ENCODE data around the gene LTBP4. TPM values are rescaled to one million over a fixed set of nuclear protein-coding genes. Genes with fewer than 3 reads are reported as not detected.
"Not testable (repeated sequence)": the region's sequence is repeated elsewhere in the genome, so short reads cannot be mapped to it uniquely, and the experiment has no call there.

Gene LTBP4
- total and polyA plus RNA-seq, 2 donors (not counting 1 experiment from before 2014, with no cell fraction given) = 81.2 to 105 TPM

DNA sequence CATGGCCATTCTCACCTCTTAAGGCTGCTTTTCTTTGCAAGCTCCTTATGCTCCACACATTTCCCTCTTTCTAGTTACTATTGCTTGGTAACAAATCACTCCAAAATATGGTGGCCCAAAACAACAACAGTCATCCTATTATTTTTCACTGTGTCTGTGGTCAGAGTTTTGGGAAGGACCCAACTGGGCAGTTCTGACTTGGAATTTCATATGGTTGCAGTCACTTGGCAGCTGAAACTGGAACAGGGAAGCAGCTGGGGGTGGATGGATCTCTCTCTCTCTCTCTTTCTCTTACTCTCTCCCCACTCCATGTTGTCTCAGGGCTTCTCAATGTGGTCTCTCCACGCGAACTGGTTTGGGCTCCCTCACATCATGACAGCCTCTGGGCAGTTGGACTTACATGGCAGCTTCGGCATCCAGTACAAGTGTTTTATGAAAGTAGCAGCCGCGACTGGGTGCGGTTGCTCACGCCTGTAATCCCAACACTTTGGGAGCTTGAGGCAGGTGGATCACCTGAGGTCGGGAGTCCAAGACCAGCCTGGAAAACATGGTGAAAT is 49.7 kb downstream of the LTBP4 start:
- no peak for TF ChIP-seq CTCF (IDR thresholded peaks at IDR 0.05)
- no peak for TF ChIP-seq EZH2 (IDR thresholded peaks at IDR 0.05; ENCODE audit: borderline replicate concordance, insufficient read depth, low read depth, low read length, poor library complexity, severe bottlenecking)
- POLR2A ChIA-PET = no interaction called here
- Mint-ChIP-seq H3K27me3 (peaks cover 10% of the 10 kb centered on the region), H3K4me1 (no peaks in the 10 kb centered on the region), H3K4me3 (no peak overlapping the region), H3K9me3 (ENCODE audit: insufficient read depth) (no peaks in the 10 kb centered on the region), H3K27ac (no peak overlapping the region)
- Histone ChIP-seq H4K20me1 (ENCODE audit: control insufficient read depth, insufficient read depth, low read length, poor library complexity, severe bottlenecking) (no peaks in the 10 kb centered on the region), H3K9ac (ENCODE audit: low read length) (no peak overlapping the region), H3K9me3 (ENCODE audit: control extremely low read depth in 1 of 3, control insufficient read depth in 2 of 3, insufficient read depth in 1 of 3, low read length in 2 of 3) (no peaks in the 10 kb centered on the region), H2AFZ (ENCODE audit: insufficient read depth, low read depth, low read length, poor library complexity, severe bottlenecking) (no peak overlapping the region), H3K4me3 (ENCODE audit: control extremely low read depth in 1 of 5, extremely low read depth in 1 of 5, insufficient read depth in 1 of 5, low read depth in 2 of 5, low read length in 4 of 5) (no peak overlapping the region), H3K36me3 (replicated peaks in 1 of 2; ENCODE audit: control extremely low read depth in 1 of 2, control insufficient read depth in 1 of 2, extremely low read depth in 1 of 2, insufficient read depth in 2 of 2, low read length in 1 of 2) (no peaks in the 10 kb centered on the region), H3K27ac (ENCODE audit: low read length in 2 of 2) (no peak overlapping the region), H3K79me2 (ENCODE audit: control insufficient read depth, insufficient read depth, low read length) (no peaks in the 10 kb centered on the region), H3K27me3 (replicated peaks in 1 of 4; ENCODE audit: control extremely low read depth in 1 of 4, control insufficient read depth in 3 of 4, insufficient read depth in 4 of 4, low read length in 3 of 4) (peaks cover 0 to 7% (median 0%) of the 10 kb centered on the region in 4 experiments), H3K4me1 (ENCODE audit: control insufficient read depth in 2 of 2, insufficient read depth in 2 of 2, low read length in 2 of 2) (no peaks in the 10 kb centered on the region), H3K4me2 (replicated peaks; ENCODE audit: low read depth, low read length, poor library complexity, severe bottlenecking) (no peak overlapping the region)
- CTCF ChIA-PET = no interaction called here
- intact Hi-C loops (cut with micrococcal nuclease) = no loop called here
- WGBS (ENCODE audit: insufficient coverage) = 91% methylated on average over 8 of the region's 8 CpGs
- ATAC-seq (ENCODE audit: low read depth) (no peak), DNase-seq (no peak)

GRCh38 chr19:40652303-40652702 is 51.1 kb downstream of the LTBP4 start:
- H3K9ac ChIP-seq (ENCODE audit: low read length); H3K36me3 ChIP-seq (replicated peaks in 1 of 2; ENCODE audit: control extremely low read depth in 1 of 2, control insufficient read depth in 1 of 2, extremely low read depth in 1 of 2, insufficient read depth in 2 of 2, low read length in 1 of 2); H3K79me2 ChIP-seq (ENCODE audit: control insufficient read depth, insufficient read depth, low read length); intact Hi-C loops (cut with micrococcal nuclease); H3K4me2 ChIP-seq (replicated peaks; ENCODE audit: low read depth, low read length, poor library complexity, severe bottlenecking); H3K4me3 Mint-ChIP-seq; H3K27ac ChIP-seq (ENCODE audit: low read length in 2 of 2); H3K27me3 ChIP-seq (replicated peaks in 1 of 4; ENCODE audit: control extremely low read depth in 1 of 4, control insufficient read depth in 3 of 4, insufficient read depth in 4 of 4, low read length in 3 of 4); H3K27ac Mint-ChIP-seq; H3K4me1 Mint-ChIP-seq; H3K9me3 Mint-ChIP-seq (ENCODE audit: insufficient read depth); H3K27me3 Mint-ChIP-seq; H3K9me3 ChIP-seq (ENCODE audit: control extremely low read depth in 1 of 3, control insufficient read depth in 2 of 3, insufficient read depth in 1 of 3, low read length in 2 of 3); POLR2A ChIA-PET; H3K4me3 ChIP-seq (ENCODE audit: control extremely low read depth in 1 of 5, extremely low read depth in 1 of 5, insufficient read depth in 1 of 5, low read depth in 2 of 5, low read length in 4 of 5); H4K20me1 ChIP-seq (ENCODE audit: control insufficient read depth, insufficient read depth, low read length, poor library complexity, severe bottlenecking); DNase-seq; H2AFZ ChIP-seq (ENCODE audit: insufficient read depth, low read depth, low read length, poor library complexity, severe bottlenecking); CTCF ChIA-PET; H3K4me1 ChIP-seq (ENCODE audit: control insufficient read depth in 2 of 2, insufficient read depth in 2 of 2, low read length in 2 of 2); ATAC-seq (ENCODE audit: low read depth): not testable (repeated sequence)
- WGBS (ENCODE audit: insufficient coverage) = 64% methylated on average over 7 of the region's 11 CpGs

DNA sequence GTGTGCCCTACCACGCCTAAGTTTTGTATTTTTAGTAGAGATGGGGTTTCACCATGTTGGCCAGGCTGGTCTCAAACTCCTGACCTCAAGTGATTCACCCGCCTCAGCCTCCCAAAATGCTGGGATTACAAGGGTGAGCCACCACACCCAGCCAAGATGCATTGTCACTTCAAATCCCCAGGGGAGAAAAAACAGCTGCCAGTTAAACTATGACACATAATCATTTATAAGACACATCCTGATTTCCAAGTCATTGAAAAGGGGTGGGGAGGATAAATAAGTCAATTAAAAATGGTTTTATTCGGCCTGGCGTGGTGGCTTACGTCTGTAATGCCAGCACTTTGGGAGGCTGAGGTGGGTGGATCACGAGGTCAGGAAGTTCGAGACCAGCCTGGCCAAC is 54.5 kb downstream of the LTBP4 start:
- H3K4me3 ChIP-seq (ENCODE audit: control extremely low read depth in 1 of 5, extremely low read depth in 1 of 5, insufficient read depth in 1 of 5, low read depth in 2 of 5, low read length in 4 of 5); H3K27me3 Mint-ChIP-seq; H3K4me2 ChIP-seq (replicated peaks; ENCODE audit: low read depth, low read length, poor library complexity, severe bottlenecking); intact Hi-C loops (cut with micrococcal nuclease); CTCF ChIA-PET; H3K27ac ChIP-seq (ENCODE audit: low read length in 2 of 2); H3K9me3 ChIP-seq (ENCODE audit: control extremely low read depth in 1 of 3, control insufficient read depth in 2 of 3, insufficient read depth in 1 of 3, low read length in 2 of 3); H3K9ac ChIP-seq (ENCODE audit: low read length); H3K4me1 ChIP-seq (ENCODE audit: control insufficient read depth in 2 of 2, insufficient read depth in 2 of 2, low read length in 2 of 2); H3K79me2 ChIP-seq (ENCODE audit: control insufficient read depth, insufficient read depth, low read length); H3K9me3 Mint-ChIP-seq (ENCODE audit: insufficient read depth); ATAC-seq (ENCODE audit: low read depth); H3K36me3 ChIP-seq (replicated peaks in 1 of 2; ENCODE audit: control extremely low read depth in 1 of 2, control insufficient read depth in 1 of 2, extremely low read depth in 1 of 2, insufficient read depth in 2 of 2, low read length in 1 of 2); POLR2A ChIA-PET; H4K20me1 ChIP-seq (ENCODE audit: control insufficient read depth, insufficient read depth, low read length, poor library complexity, severe bottlenecking); DNase-seq; H2AFZ ChIP-seq (ENCODE audit: insufficient read depth, low read depth, low read length, poor library complexity, severe bottlenecking); H3K4me3 Mint-ChIP-seq; H3K27me3 ChIP-seq (replicated peaks in 1 of 4; ENCODE audit: control extremely low read depth in 1 of 4, control insufficient read depth in 3 of 4, insufficient read depth in 4 of 4, low read length in 3 of 4); H3K4me1 Mint-ChIP-seq; H3K27ac Mint-ChIP-seq: not testable (repeated sequence)
- WGBS (ENCODE audit: insufficient coverage) = 76% methylated on average over 3 of the region's 7 CpGs
